Ishikawa (cell line): ENCODE measurements around the gene STARD3.

Source experiments
- CEBPB ChIP-seq: IDR thresholded peaks from 2 replicates; pipeline ENCODE4 v1.6.1; 2012
- CREB1 ChIP-seq: IDR thresholded peaks from 2 replicates; pipeline ENCODE4 v1.6.1; 2012; ENCODE audit warnings: low read depth
- EGR1 ChIP-seq: IDR thresholded peaks from 2 replicates; pipeline ENCODE4 v1.6.1; 2012
- EP300 ChIP-seq: IDR thresholded peaks from 2 replicates; pipeline ENCODE4 v1.6.1; 2012; ENCODE audit warnings: borderline replicate concordance
- FOXM1 ChIP-seq: IDR thresholded peaks from 2 replicates; pipeline ENCODE4 v1.6.1; 2012; ENCODE audit warnings: low read depth, borderline replicate concordance
- NFIC ChIP-seq: IDR thresholded peaks from 2 replicates; pipeline ENCODE4 v1.6.1; 2012
- RAD21 ChIP-seq: IDR thresholded peaks from 2 replicates; pipeline ENCODE4 v1.6.1; 2012; ENCODE audit warnings: low read depth
- REST ChIP-seq: IDR thresholded peaks from 2 replicates; pipeline ENCODE4 v1.6.1; 2012; ENCODE audit warnings: low read depth, mild to moderate bottlenecking
- TAF1 ChIP-seq: IDR thresholded peaks from 2 replicates; pipeline ENCODE4 v1.6.1; 2012; ENCODE audit warnings: low read depth, mild to moderate bottlenecking
- TCF12 ChIP-seq: IDR thresholded peaks from 2 replicates; pipeline ENCODE4 v1.6.1; 2012; ENCODE audit warnings: low read depth
- TEAD4 ChIP-seq: IDR thresholded peaks from 2 replicates; pipeline ENCODE4 v1.6.1; 2012
- USF1 ChIP-seq: IDR thresholded peaks from 2 replicates; pipeline ENCODE4 v1.6.1; 2012
- YY1 ChIP-seq: IDR thresholded peaks from 2 replicates; pipeline ENCODE4 v1.6.1; 2012; ENCODE audit warnings: low read depth
- ZBTB7A ChIP-seq: IDR thresholded peaks from 2 replicates; pipeline ENCODE4 v1.6.1; 2012; ENCODE audit warnings: low read depth
- TF ChIP-seq, protein P1 (sequence below): IDR thresholded peaks from 2 replicates; pipeline ENCODE4 v1.6.1; 2012

Gene STARD3

GRCh38 chr17:39688475-39688835 is 51.5 kb downstream of the STARD3 start:
- no peak for TF ChIP-seq TAF1
- TF ChIP-seq USF1 = no peak
- TF ChIP-seq CREB1 = no peak
- TF ChIP-seq RAD21 = no peak

- TF ChIP-seq TCF12 (no peak), EP300 (no peak), TAF1 (no peak), ZBTB7A (no peak), EGR1 (no peak), TEAD4 (no peak), USF1 (no peak), CREB1 (no peak), REST (no peak), FOXM1 (no peak)
Observed at GRCh38 chr17:39688945-39689344, 52.0 kb downstream of the STARD3 start.

- TF ChIP-seq CREB1 (no peak), ZBTB7A (no peak), YY1 (no peak)
Observed at GRCh38 chr17:39694593-39694992, 57.6 kb downstream of the STARD3 start.

DNA sequence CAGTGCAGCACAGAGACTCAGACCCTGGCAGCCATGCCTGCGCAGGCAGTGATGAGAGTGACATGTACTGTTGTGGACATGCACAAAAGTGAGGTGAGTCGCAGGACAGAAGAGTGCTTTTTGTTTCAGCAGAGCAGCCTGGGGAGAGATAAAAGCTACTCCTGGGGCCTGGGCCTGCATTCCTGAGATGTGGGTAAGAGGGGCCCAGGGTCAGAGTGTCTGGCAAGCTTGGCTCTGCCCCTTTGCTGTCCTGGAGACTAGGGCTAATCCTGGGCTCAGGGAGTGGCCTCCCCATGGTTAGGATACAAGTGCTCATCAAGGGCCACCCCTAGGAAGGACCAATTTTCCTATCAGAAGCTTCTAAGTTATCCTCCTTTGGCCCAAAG is 58.1 kb downstream of the STARD3 start:
- TF ChIP-seq YY1 = no peak
- TF ChIP-seq REST = no peak
- TF ChIP-seq TEAD4 = no peak
- TF ChIP-seq TAF1 = no peak
- TF ChIP-seq FOXM1 = no peak
- TF ChIP-seq CEBPB = no peak
- TF ChIP-seq ZBTB7A = no peak
- no peak for TF ChIP-seq USF1
- TF ChIP-seq NFIC = no peak
- TF ChIP-seq EGR1 = no peak
- TF ChIP-seq, protein P1, sequence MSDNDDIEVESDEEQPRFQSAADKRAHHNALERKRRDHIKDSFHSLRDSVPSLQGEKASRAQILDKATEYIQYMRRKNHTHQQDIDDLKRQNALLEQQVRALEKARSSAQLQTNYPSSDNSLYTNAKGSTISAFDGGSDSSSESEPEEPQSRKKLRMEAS = no peak
- TF ChIP-seq CREB1 = no peak
- no peak for TF ChIP-seq RAD21
- TF ChIP-seq TCF12 = no peak
- TF ChIP-seq EP300 = no peak

- no peak for TF ChIP-seq EGR1
- TF ChIP-seq FOXM1 = no peak
- no peak for TF ChIP-seq EP300
- TF ChIP-seq TCF12 = no peak
- TF ChIP-seq REST = no peak
- TF ChIP-seq ZBTB7A = no peak
- no peak for TF ChIP-seq CEBPB
- no peak for TF ChIP-seq TEAD4
- TF ChIP-seq NFIC = no peak
Observed at GRCh38 chr17:39696731-39697130, 59.8 kb downstream of the STARD3 start.

GRCh38 chr17:39697961-39698360 is 61.0 kb downstream of the STARD3 start:
- TF ChIP-seq TCF12 = no peak
